ENCODE measurements around the gene NEDD9.

The NEDD9 gene

GRCh38 chr6:11276911-11277274 lies 44.4 kb upstream of the NEDD9 start:
- no peak overlapping the region for H3K4me3 ChIP-seq (replicated peaks in 1 of 2; ENCODE audit: low read depth in 2 of 2, low read length in 2 of 2)
- DNase-seq (ENCODE audit: low read depth in 2 of 2) = no peak
- TF ChIP-seq CTCF (IDR thresholded peaks at IDR 0.05; ENCODE audit: low read depth, low read length) = no peak

- no peak for TF ChIP-seq CTCF (IDR thresholded peaks at IDR 0.05; ENCODE audit: low read depth, low read length)
- DNase-seq (ENCODE audit: low read depth in 2 of 2) = no peak
- no peak overlapping the region for H3K4me3 ChIP-seq (replicated peaks in 1 of 2; ENCODE audit: low read depth in 2 of 2, low read length in 2 of 2)
Measured at GRCh38 chr6:11276228-11276627, 43.8 kb upstream of the NEDD9 start.

GRCh38 chr6:11275598-11275997 lies 43.1 kb upstream of the NEDD9 start:
- H3K4me3 ChIP-seq (replicated peaks in 1 of 2; ENCODE audit: low read depth in 2 of 2, low read length in 2 of 2) = no peak overlapping the region
- no peak for DNase-seq (ENCODE audit: low read depth in 2 of 2)
- no peak for TF ChIP-seq CTCF (IDR thresholded peaks at IDR 0.05; ENCODE audit: low read depth, low read length)

- DNase-seq (ENCODE audit: low read depth in 2 of 2) = no peak
- no peak for TF ChIP-seq CTCF (IDR thresholded peaks at IDR 0.05; ENCODE audit: low read depth, low read length)
- H3K4me3 ChIP-seq (replicated peaks in 1 of 2; ENCODE audit: low read depth in 2 of 2, low read length in 2 of 2) = no peak overlapping the region
Measured at GRCh38 chr6:11273406-11274065, 41.1 kb upstream of the NEDD9 start.

GRCh38 chr6:11272491-11273192 lies 40.2 kb upstream of the NEDD9 start:
- no peak overlapping the region for H3K4me3 ChIP-seq (replicated peaks in 1 of 2; ENCODE audit: low read depth in 2 of 2, low read length in 2 of 2)
- no peak for TF ChIP-seq CTCF (IDR thresholded peaks at IDR 0.05; ENCODE audit: low read depth, low read length)
- peak in 1 of 2 donors; percentile 16 for DNase-seq (ENCODE audit: low read depth in 2 of 2)

- H3K4me3 ChIP-seq (replicated peaks in 1 of 2; ENCODE audit: low read depth in 2 of 2, low read length in 2 of 2) = no peak overlapping the region
- TF ChIP-seq CTCF (IDR thresholded peaks at IDR 0.05; ENCODE audit: low read depth, low read length) = no peak
- DNase-seq (ENCODE audit: low read depth in 2 of 2) = peak; percentile 25 to 44
Measured at GRCh38 chr6:11271228-11272020, 39.0 kb upstream of the NEDD9 start.
